ENCODE measurements around the gene SPEG. TPM values are rescaled to one million over a fixed set of nuclear protein-coding genes. Genes with fewer than 3 reads are reported as not detected.

Gene SPEG
- total RNA-seq, 1 experiment from 2014 or later = 16.7 TPM

DNA sequence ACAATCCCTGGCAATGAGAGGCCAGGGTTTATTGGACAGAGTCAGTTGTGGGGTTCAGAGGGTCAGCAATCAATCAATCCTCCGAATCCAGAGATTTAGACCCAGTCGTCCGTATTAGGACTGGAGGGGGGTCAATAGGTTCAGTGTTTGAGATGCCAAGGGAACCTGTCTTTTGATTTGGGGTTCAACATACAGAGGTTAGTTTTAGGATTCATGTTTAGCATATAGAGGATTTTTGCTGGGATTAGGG lies 64.3 kb downstream of the SPEG start:
- peaks cover 38% of the 10 kb centered on the region for H3K36me3 Mint-ChIP-seq (ENCODE audit: insufficient read depth, unreplicated experiment)
- H3K27ac Mint-ChIP-seq (ENCODE audit: unreplicated experiment) = peak overlapping the region; percentile 97
- TF ChIP-seq, protein P1, sequence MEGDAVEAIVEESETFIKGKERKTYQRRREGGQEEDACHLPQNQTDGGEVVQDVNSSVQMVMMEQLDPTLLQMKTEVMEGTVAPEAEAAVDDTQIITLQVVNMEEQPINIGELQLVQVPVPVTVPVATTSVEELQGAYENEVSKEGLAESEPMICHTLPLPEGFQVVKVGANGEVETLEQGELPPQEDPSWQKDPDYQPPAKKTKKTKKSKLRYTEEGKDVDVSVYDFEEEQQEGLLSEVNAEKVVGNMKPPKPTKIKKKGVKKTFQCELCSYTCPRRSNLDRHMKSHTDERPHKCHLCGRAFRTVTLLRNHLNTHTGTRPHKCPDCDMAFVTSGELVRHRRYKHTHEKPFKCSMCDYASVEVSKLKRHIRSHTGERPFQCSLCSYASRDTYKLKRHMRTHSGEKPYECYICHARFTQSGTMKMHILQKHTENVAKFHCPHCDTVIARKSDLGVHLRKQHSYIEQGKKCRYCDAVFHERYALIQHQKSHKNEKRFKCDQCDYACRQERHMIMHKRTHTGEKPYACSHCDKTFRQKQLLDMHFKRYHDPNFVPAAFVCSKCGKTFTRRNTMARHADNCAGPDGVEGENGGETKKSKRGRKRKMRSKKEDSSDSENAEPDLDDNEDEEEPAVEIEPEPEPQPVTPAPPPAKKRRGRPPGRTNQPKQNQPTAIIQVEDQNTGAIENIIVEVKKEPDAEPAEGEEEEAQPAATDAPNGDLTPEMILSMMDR (IDR thresholded peaks at IDR 0.05; ENCODE audit: unreplicated experiment) = no peak
- H3K27me3 Mint-ChIP-seq (ENCODE audit: unreplicated experiment) = peaks cover 16% of the 10 kb centered on the region
- no peaks in the 10 kb centered on the region for H3K9me3 Mint-ChIP-seq (ENCODE audit: low read depth, unreplicated experiment)
- peak overlapping the region; percentile 90 for H3K4me3 Mint-ChIP-seq (ENCODE audit: low read depth, unreplicated experiment)
- DNase-seq = no peak
- no TSS peak for BruUV-seq (replicated peaks)
- CTCF ChIA-PET = interaction anchor here (0.8 to 2.6 kb wide), 11 partner anchors 10 to 58 kb away, joined by 3 to 35 read pairs (median 5); no protein-coding TSS in a partner anchor
- peaks cover 23% of the 10 kb centered on the region for H3K4me1 Mint-ChIP-seq (ENCODE audit: low read depth, unreplicated experiment)
- intact Hi-C loops (cut with micrococcal nuclease; ENCODE audit: unreplicated experiment) = no loop called here

GRCh38 chr2:219499555-219499954 lies 64.9 kb downstream of the SPEG start:
- intact Hi-C loops (cut with micrococcal nuclease; ENCODE audit: unreplicated experiment) = no loop called here
- H3K36me3 Mint-ChIP-seq (ENCODE audit: insufficient read depth, unreplicated experiment) = peaks cover 38% of the 10 kb centered on the region
- no TSS peak for BruUV-seq (replicated peaks)

GRCh38 chr2:219500135-219500534 lies 65.5 kb downstream of the SPEG start:
- no peak for DNase-seq
- Mint-ChIP-seq H3K27me3 (ENCODE audit: unreplicated experiment) (peaks cover 4% of the 10 kb centered on the region), H3K27ac (ENCODE audit: unreplicated experiment) (peak overlapping the region; percentile 97), H3K4me3 (ENCODE audit: low read depth, unreplicated experiment) (peak overlapping the region; percentile 90), H3K36me3 (ENCODE audit: insufficient read depth, unreplicated experiment) (peaks cover 38% of the 10 kb centered on the region), H3K9me3 (ENCODE audit: low read depth, unreplicated experiment) (no peaks in the 10 kb centered on the region), H3K4me1 (ENCODE audit: low read depth, unreplicated experiment) (peaks cover 23% of the 10 kb centered on the region)
- CTCF ChIA-PET = interaction anchor here (2.6 kb wide), 1 partner anchor 9 kb away, joined by 35 read pairs; no protein-coding TSS in a partner anchor
- intact Hi-C loops (cut with micrococcal nuclease; ENCODE audit: unreplicated experiment) = no loop called here
- TF ChIP-seq, protein P1 (IDR thresholded peaks at IDR 0.05; ENCODE audit: unreplicated experiment) = peak; percentile 20
- no TSS peak for BruUV-seq (replicated peaks)

More at GRCh38 chr2:219499555-219499954, 64.9 kb downstream of the SPEG start:
- TF ChIP-seq, protein P1 (IDR thresholded peaks at IDR 0.05; ENCODE audit: unreplicated experiment) = no peak
- Mint-ChIP-seq H3K4me3 (ENCODE audit: low read depth, unreplicated experiment) (peak overlapping the region; percentile 90), H3K9me3 (ENCODE audit: low read depth, unreplicated experiment) (no peaks in the 10 kb centered on the region), H3K27me3 (ENCODE audit: unreplicated experiment) (peaks cover 10% of the 10 kb centered on the region), H3K27ac (ENCODE audit: unreplicated experiment) (peak overlapping the region; percentile 97), H3K4me1 (ENCODE audit: low read depth, unreplicated experiment) (peaks cover 23% of the 10 kb centered on the region)
- CTCF ChIA-PET = interaction anchor here (2.4 to 2.6 kb wide), 2 partner anchors 9 to 29 kb away, joined by 30 to 35 read pairs; no protein-coding TSS in a partner anchor
- DNase-seq = no peak

DNA sequence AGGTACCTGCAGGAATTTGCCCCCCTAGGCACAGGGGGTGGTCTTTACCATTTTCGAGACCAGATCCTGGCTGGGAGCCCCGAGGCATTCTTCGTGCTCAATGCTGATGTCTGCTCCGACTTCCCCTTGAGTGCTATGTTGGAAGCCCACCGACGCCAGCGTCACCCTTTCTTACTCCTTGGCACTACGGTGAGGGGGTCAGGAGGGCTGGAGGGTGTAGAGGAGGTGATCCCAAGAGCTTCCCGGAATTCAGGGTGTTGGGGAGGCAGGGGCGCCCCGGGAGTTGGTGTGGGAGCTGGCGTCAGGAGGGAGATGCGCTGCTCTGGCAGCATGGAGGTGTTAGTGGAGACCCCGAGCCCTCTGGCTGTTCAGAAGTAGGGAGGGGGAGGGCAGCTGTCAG lies 67.2 kb downstream of the SPEG start:
- no peak for DNase-seq
- TF ChIP-seq, protein P1 (IDR thresholded peaks at IDR 0.05; ENCODE audit: unreplicated experiment) = no peak
- Mint-ChIP-seq H3K4me1 (ENCODE audit: low read depth, unreplicated experiment) (peaks cover 23% of the 10 kb centered on the region), H3K27me3 (ENCODE audit: unreplicated experiment) (no peaks in the 10 kb centered on the region), H3K27ac (ENCODE audit: unreplicated experiment) (no peak overlapping the region), H3K9me3 (ENCODE audit: low read depth, unreplicated experiment) (no peaks in the 10 kb centered on the region), H3K36me3 (ENCODE audit: insufficient read depth, unreplicated experiment) (peaks cover 36% of the 10 kb centered on the region), H3K4me3 (ENCODE audit: low read depth, unreplicated experiment) (no peak overlapping the region)
- CTCF ChIA-PET = no interaction called here
- BruUV-seq (replicated peaks) = no TSS peak
- intact Hi-C loops (cut with micrococcal nuclease; ENCODE audit: unreplicated experiment) = no loop called here

Measured in Calu3 (cell line).